Keratinocyte (primary cell): Measurements from ENCODE around the gene SALL4. TPM values are rescaled to one million over a fixed set of nuclear protein-coding genes. Genes with fewer than 3 reads are reported as not detected.

Experiments
- DNase-seq: peaks from one replicate; pipeline ENCODE4 v3.0.0-alpha.2; 2011; ENCODE audit warnings: low read depth, missing footprints, low spot score
- FAIRE-seq: peaks from 2 replicates; lab custom pipeline; 2011; peaks lifted over from hg19 to GRCh38; lab: Jason Lieb, UNC
- H2AFZ ChIP-seq: 2 replicates; pipeline ENCODE4 v1.6.0; 2012; ENCODE audit warnings: low read length, control low read depth, inconsistent platforms; ENCODE audit not compliant: control insufficient read depth
- H3K27ac ChIP-seq: 2 replicates; pipeline ENCODE4 v1.5.1; 2011; ENCODE audit warnings: low read length; ENCODE audit not compliant: control insufficient read depth, insufficient read depth
- H3K27me3 ChIP-seq: 3 replicates; pipeline ENCODE4 v1.6.0; 2011; ENCODE audit warnings: low read length; ENCODE audit not compliant: control insufficient read depth, insufficient read depth; ENCODE audit errors: extremely low read depth
- H3K36me3 ChIP-seq, 2 experiments: 2 replicates in 1 of 2; 3 replicates in 1 of 2; pipeline ENCODE4 v1.5.1; 2011; ENCODE audit warnings: low read length in 2 of 2, mild to moderate bottlenecking in 1 of 2; ENCODE audit not compliant: control insufficient read depth in 2 of 2, insufficient read depth in 2 of 2; ENCODE audit errors: extremely low read depth in 1 of 2
- H3K4me1 ChIP-seq: 3 replicates; pipeline ENCODE4 v1.5.1; 2011; ENCODE audit warnings: low read length; ENCODE audit not compliant: control insufficient read depth, insufficient read depth; ENCODE audit errors: extremely low read depth
- H3K4me2 ChIP-seq: 3 replicates; pipeline ENCODE4 v1.6.0; 2011; ENCODE audit warnings: low read depth, low read length; ENCODE audit not compliant: control insufficient read depth, insufficient read depth; ENCODE audit errors: extremely low read depth
- H3K4me3 ChIP-seq, 3 experiments: fragments of 200-600 bp in 1 of 3; sonication (generic) in 1 of 3; 2 replicates in 2 of 3; 3 replicates in 1 of 3; pipeline ENCODE4 v1.5.1; 2011 to 2016; ENCODE audit warnings: low read length in 3 of 3, mild to moderate bottlenecking in 3 of 3, control low read depth in 2 of 3, inconsistent platforms in 1 of 3, low read depth in 1 of 3, mixed read lengths in 1 of 3, mixed run types in 1 of 3, moderate library complexity in 1 of 3; ENCODE audit not compliant: control insufficient read depth in 2 of 3, insufficient read depth in 2 of 3; ENCODE audit errors: extremely low read depth in 1 of 3
- H3K79me2 ChIP-seq: 2 replicates; pipeline ENCODE4 v1.6.0; 2012; ENCODE audit warnings: low read length; ENCODE audit not compliant: control insufficient read depth, insufficient read depth
- H3K9ac ChIP-seq: 3 replicates; pipeline ENCODE4 v1.6.0; 2011; ENCODE audit warnings: low read length; ENCODE audit not compliant: control insufficient read depth, insufficient read depth; ENCODE audit errors: extremely low read depth
- H3K9me1 ChIP-seq: 3 replicates; pipeline ENCODE4 v1.6.0; 2011; ENCODE audit warnings: low read length; ENCODE audit not compliant: control insufficient read depth, insufficient read depth; ENCODE audit errors: extremely low read depth
- H3K9me3 ChIP-seq: 2 replicates; pipeline ENCODE4 v1.5.1; 2012; ENCODE audit warnings: low read depth, low read length; ENCODE audit not compliant: control insufficient read depth
- H4K20me1 ChIP-seq: 3 replicates; pipeline ENCODE4 v1.6.0; 2011; ENCODE audit warnings: low read length; ENCODE audit not compliant: control insufficient read depth, insufficient read depth; ENCODE audit errors: extremely low read depth
- CTCF ChIP-seq, 3 experiments: IDR thresholded peaks in 1 of 3; conservative IDR thresholded peaks in 1 of 3; optimal IDR thresholded peaks in 1 of 3; 2 replicates in 2 of 3; 3 replicates in 1 of 3; pipeline versions ENCODE3 to v1.5.1; 2011; ENCODE audit warnings: low read length in 3 of 3, mild to moderate bottlenecking in 3 of 3, moderate library complexity in 2 of 3, control low read depth in 1 of 3, inconsistent platforms in 1 of 3; ENCODE audit not compliant: insufficient read depth in 2 of 3; ENCODE audit errors: extremely low read depth in 1 of 3
- EZH2 ChIP-seq: IDR thresholded peaks from one replicate; pipeline ENCODE4 v1.6.1; 2012; ENCODE audit warnings: inconsistent platforms, mild to moderate bottlenecking, low read length, moderate library complexity
- dilution Hi-C: fragments of 300-500 bp; cut with MboI; formaldehyde crosslinking; loops from one replicate; pipeline ENCODE4 v1.7.0; 2020; ENCODE audit warnings: low sequenced_read_pairs; ENCODE audit not compliant: extremely low pct_ligation_motif_present
- polyA plus RNA-seq, 5 experiments: library from polyadenylated mRNA; depleted of rRNA in 3 of 5; stranded (reverse) in 3 of 5; stranded (forward) in 1 of 5; unstranded in 1 of 5; fragments of >200 nt; gene quantifications; 1 replicate in 1 of 5; 2 replicates in 3 of 5; 3 replicates in 1 of 5; pipeline versions ENCODE4 v1.2.1 to v1.2.3, GENCODE V29; 2011 to 2012; ENCODE audit warnings: missing spikeins in 2 of 5, low read depth in 1 of 5, low replicate concordance in 1 of 5

The SALL4 gene
- polyA plus RNA-seq, 1 donor (not counting 4 experiments of a cell fraction or from before 2014, with no cell fraction given), result 0.04 TPM

GRCh38 chr20:51799401-51799860 is 2.9 kb downstream of the SALL4 start:
- peaks cover 39% of the 10 kb centered on the region for H3K27me3 ChIP-seq
- TF ChIP-seq CTCF (optimal IDR thresholded peaks at IDR 0.05 in 1 of 3, IDR thresholded peaks at IDR 0.05 in 1 of 3, conservative IDR thresholded peaks at IDR 0.05 in 1 of 3; ENCODE audit: extremely low read depth in 1 of 3, insufficient read depth in 2 of 3, low read length in 3 of 3), result no peak
- no peak for TF ChIP-seq EZH2
- H3K79me2 ChIP-seq, result no peaks in the 10 kb centered on the region
- H4K20me1 ChIP-seq, result no peaks in the 10 kb centered on the region
- H3K4me3 ChIP-seq, result no peak overlapping the region
- no peak overlapping the region for H3K9ac ChIP-seq
- no peak overlapping the region for H2AFZ ChIP-seq
- H3K4me2 ChIP-seq, result no peak overlapping the region
- H3K4me1 ChIP-seq, result peaks cover 4% of the 10 kb centered on the region
- no peak for DNase-seq
- no peak overlapping the region for H3K27ac ChIP-seq
- dilution Hi-C loops, result no loop called here
- H3K36me3 ChIP-seq, result no peaks in the 10 kb centered on the region
- H3K9me3 ChIP-seq, result no peaks in the 10 kb centered on the region
- H3K9me1 ChIP-seq, result no peaks in the 10 kb centered on the region
- no peak for FAIRE-seq

- Histone ChIP-seq H3K9me1 (no peaks in the 10 kb centered on the region), H3K79me2 (no peaks in the 10 kb centered on the region), H2AFZ (no peak overlapping the region), H4K20me1 (no peaks in the 10 kb centered on the region), H3K27me3 (peaks cover 36% of the 10 kb centered on the region), H3K9me3 (no peaks in the 10 kb centered on the region), H3K27ac (no peak overlapping the region), H3K4me3 (no peak overlapping the region), H3K9ac (no peak overlapping the region), H3K36me3 (no peaks in the 10 kb centered on the region), H3K4me1 (peaks cover 4% of the 10 kb centered on the region), H3K4me2 (no peak overlapping the region)
- FAIRE-seq (no peak), DNase-seq (no peak)
- dilution Hi-C loops, result no loop called here
- TF ChIP-seq EZH2 (no peak), CTCF (optimal IDR thresholded peaks at IDR 0.05 in 1 of 3, IDR thresholded peaks at IDR 0.05 in 1 of 3, conservative IDR thresholded peaks at IDR 0.05 in 1 of 3; ENCODE audit: extremely low read depth in 1 of 3, insufficient read depth in 2 of 3, low read length in 3 of 3) (no peak)
These were observed 4.8 kb downstream of the SALL4 start for GRCh38 chr20:51797357-51798025.
